NCI-H146 (cell line): ENCODE results near the gene KIF1C.
"Not testable (repeated sequence)": the region's sequence is repeated elsewhere in the genome, so short reads cannot be mapped to it uniquely, and the experiment has no call there.

Experiments used
- DNase-seq: peaks from one replicate; lab custom pipeline; 2025; lab: John Stamatoyannopoulos, UW

Gene KIF1C

DNA sequence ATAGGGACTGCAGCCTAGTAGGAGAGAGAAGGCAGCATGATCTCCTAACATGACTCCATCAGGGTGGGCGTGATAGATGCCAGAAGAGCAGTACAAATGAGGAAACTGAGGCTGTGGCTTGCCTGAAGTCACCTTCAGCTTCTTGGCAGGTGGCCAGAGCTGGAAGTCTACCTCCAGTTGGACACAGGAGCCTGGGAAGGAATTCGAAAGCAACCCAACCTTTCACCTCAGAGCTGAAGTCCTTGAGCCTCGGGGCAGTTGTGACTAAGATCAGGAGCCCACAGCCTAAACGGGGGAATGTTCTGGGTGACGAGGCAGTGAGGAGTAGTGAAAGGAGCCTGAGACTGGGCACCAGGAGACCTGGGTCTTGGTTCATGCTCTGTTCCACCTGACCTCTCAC is 46.9 kb downstream of the KIF1C start:
- no peak for DNase-seq

- DNase-seq: no peak
These were observed 47.7 kb downstream of the KIF1C start for GRCh38 chr17:5045496-5045895.

- no peak for DNase-seq
These were observed 49.7 kb downstream of the KIF1C start for GRCh38 chr17:5047446-5047845.

DNA sequence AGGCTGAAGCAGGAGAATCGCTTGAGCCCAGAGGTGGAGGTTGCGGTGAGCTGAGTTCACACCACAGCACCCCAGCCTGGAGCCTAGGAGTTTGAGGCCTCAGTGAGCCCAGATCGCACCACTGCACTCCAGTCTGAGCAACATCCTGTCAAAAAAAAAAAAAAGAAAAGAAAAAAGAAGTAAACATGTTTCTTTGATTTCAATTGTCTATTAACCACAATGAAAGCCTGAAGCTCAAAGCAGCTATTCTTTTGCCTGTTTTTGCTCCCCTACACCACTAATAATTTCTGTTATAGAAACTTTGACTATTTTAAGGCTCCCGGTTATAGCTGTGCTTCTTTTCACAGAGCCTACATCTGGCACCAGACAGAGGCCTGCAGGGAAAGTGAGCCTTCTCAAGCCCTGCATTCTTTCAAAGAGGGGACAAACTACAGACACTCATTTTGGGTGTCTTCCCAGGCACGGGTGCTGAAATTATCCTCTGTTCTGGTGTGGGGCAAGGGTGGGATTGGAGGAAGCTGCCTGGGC is 51.6 kb downstream of the KIF1C start:
- DNase-seq: no peak

DNA sequence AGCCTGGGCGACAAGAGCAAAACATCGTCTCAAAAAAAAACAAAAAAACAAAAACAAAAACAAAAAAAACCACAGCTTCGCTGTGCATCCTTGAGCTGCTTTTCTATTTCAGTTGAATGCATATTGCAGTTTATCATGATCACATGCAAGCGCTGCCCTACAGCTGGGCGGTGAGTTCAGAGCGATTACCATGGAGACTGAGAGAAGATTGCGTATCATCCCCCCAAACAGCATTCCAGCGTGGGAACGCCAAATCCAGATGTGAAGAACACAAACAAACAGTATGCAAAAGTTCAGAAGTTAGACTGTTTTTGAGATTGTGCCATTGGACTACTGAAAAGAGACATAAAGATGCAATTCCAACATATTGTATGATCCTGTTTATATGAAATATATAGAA is 52.5 kb downstream of the KIF1C start:
- no peak for DNase-seq

DNA sequence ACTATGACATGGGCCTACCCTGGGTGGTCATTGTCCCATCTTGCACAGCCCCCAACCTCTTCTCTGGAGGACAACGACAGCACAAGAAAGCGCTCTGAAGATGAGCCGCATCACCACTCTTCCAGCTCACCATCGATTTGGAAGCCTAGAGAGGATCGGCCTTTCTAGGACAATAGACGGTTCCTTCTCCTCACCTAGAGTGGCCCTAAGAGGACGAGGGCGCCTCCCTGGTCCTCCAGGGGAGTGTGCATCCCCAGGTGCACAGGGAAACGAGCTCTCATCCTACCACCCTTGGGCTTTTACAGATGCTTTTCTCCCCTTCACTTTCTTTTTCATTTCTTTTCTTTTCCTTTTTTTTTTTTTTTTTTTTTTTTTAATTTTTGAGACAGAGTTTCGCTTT is 57.8 kb downstream of the KIF1C start:
- DNase-seq: peak; percentile 30

GRCh38 chr17:5065227-5065744 is 67.5 kb downstream of the KIF1C start:
- no peak for DNase-seq

DNA sequence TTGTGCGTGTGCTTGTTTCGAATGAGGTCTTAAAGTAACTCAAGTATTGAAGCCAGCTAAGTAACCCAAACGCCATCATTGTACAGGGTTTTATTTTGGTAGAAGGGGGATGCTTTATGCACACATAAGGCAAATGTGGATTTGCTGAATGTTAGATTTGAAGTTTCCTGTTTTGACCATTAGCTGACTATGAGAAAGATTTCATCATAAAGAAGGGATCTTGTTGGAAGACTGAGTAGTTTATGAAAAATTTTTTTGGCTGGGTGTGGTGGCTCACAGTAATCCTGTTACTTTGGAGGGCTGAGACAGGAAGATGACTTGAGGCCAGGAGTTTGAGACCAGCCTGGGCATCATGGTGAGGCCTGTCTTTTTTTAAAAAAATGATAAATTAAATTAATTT is 70.5 kb downstream of the KIF1C start:
- DNase-seq: no peak

GRCh38 chr17:5069724-5070123 is 72.0 kb downstream of the KIF1C start:
- DNase-seq: no peak

- not testable (repeated sequence) for DNase-seq
These were observed 77.7 kb downstream of the KIF1C start for GRCh38 chr17:5075472-5075871.

DNA sequence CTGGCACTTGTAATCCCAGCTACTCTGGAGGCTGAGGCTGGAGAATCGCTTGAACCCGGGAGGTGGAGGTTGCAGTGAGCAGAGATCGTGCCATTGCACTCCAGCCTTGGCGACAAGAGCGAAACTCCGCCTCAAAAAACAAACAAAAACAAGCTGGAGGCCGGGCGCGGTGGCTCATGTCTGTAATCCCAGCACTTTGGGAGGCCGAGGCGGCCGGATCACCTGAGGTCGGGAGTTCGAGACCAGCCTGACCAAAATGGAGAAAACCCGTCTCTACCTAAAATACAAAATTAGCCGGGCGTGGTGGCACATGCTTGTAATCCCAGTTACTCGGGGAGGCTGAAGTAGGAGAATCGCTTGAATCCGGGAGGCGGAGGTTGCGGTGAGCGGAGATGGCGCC is 79.5 kb downstream of the KIF1C start:
- not testable (repeated sequence) for DNase-seq

DNA sequence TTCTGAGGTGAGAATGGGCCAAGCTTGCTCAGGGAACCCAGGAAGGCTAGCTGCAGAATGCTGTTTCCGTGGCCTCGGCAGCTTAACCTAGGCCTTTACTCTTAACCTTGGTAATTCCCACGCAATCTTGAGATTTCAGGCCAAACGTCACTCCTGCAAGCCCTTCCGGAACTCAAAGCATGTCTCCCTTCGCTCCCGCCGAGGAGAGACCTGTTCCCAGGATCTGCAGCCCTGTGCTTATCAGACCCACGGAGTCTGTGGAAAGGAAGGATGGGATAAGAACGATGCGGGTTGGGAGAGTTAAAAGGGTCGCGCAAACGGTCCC is 80.0 kb downstream of the KIF1C start:
- no peak for DNase-seq
